Neural cell (in vitro differentiated cells): Measurements from ENCODE around the gene MCUR1. TPM values are rescaled to one million over a fixed set of nuclear protein-coding genes. Genes with fewer than 3 reads are reported as not detected.

Source experiments
- H2AFZ ChIP-seq: fragments of 200-600, 300-800 bp; sonication (generic), shearing (Covaris generic); 2 replicates; pipeline ENCODE4 v1.6.0; 2014; ENCODE audit warnings: low read depth, mild to moderate bottlenecking, antibody characterized with exemption, low read length, moderate library complexity
- H3F3A ChIP-seq: fragments of 200-600 bp; shearing (Covaris generic); 2 replicates; pipeline ENCODE4 v1.6.1; 2016; ENCODE audit warnings: mild to moderate bottlenecking, moderate library complexity, mixed read lengths, antibody characterized with exemption, low read length; ENCODE audit not compliant: insufficient read depth, poor library complexity, severe bottlenecking
- H3K27ac ChIP-seq: fragments of 200-600, 300-800 bp; sonication (generic), shearing (Covaris generic); 2 replicates; pipeline ENCODE4 v1.5.1; 2014; ENCODE audit warnings: mild to moderate bottlenecking, low read length, moderate library complexity
- H3K27me3 ChIP-seq: fragments of 300-800, 200-600 bp; sonication (generic), shearing (Covaris generic); 2 replicates; pipeline ENCODE4 v1.6.0; 2014; ENCODE audit warnings: mild to moderate bottlenecking, low read depth, low read length, moderate library complexity; ENCODE audit not compliant: insufficient read depth
- H3K36me3 ChIP-seq: fragments of 300-800, 200-600 bp; sonication (generic), shearing (Covaris generic); 2 replicates; pipeline ENCODE4 v1.5.1; 2014; ENCODE audit warnings: mild to moderate bottlenecking, antibody characterized with exemption, low read length, moderate library complexity; ENCODE audit not compliant: insufficient read depth
- H3K4me2 ChIP-seq: fragments of 300-800, 200-600 bp; sonication (generic), shearing (Covaris generic); 2 replicates; pipeline ENCODE4 v1.6.0; 2014; ENCODE audit warnings: mild to moderate bottlenecking, low read length
- H3K4me3 ChIP-seq: fragments of 300-800, 200-600 bp; sonication (generic), shearing (Covaris generic); 2 replicates; pipeline ENCODE4 v1.5.1; 2014; ENCODE audit warnings: mild to moderate bottlenecking, low read length, moderate library complexity
- H3K79me2 ChIP-seq: fragments of 200-600 bp; shearing (Covaris generic); replicated peaks from 2 replicates; pipeline ENCODE4 v1.6.0; 2014; ENCODE audit warnings: mild to moderate bottlenecking, low read length, moderate library complexity; ENCODE audit not compliant: insufficient read depth
- H3K9ac ChIP-seq: fragments of 300-800, 200-600 bp; sonication (generic), shearing (Covaris generic); 2 replicates; pipeline ENCODE4 v1.6.1; 2016; ENCODE audit warnings: mild to moderate bottlenecking, low read length, mixed read lengths
- H3K9me2 ChIP-seq: fragments of 200-600 bp; shearing (Covaris generic); 2 replicates; pipeline ENCODE4 v1.6.1; 2016; ENCODE audit warnings: mild to moderate bottlenecking, low read length, mixed read lengths; ENCODE audit not compliant: insufficient read depth
- H3K9me3 ChIP-seq: fragments of 200-600, 300-800 bp; sonication (generic), shearing (Covaris generic); 2 replicates; pipeline ENCODE4 v1.6.1; 2016; ENCODE audit warnings: mild to moderate bottlenecking, mixed run types, low read length, moderate library complexity, mixed read lengths
- H4K20me1 ChIP-seq: fragments of 200-600 bp; shearing (Covaris generic); 2 replicates; pipeline ENCODE4 v1.6.1; 2016; ENCODE audit warnings: mild to moderate bottlenecking, mixed run types; ENCODE audit not compliant: insufficient read depth
- EP300 ChIP-seq: fragments of 450-650 bp; conservative IDR thresholded peaks from 2 replicates; pipeline ENCODE4 v1.6.1; 2014; ENCODE audit warnings: antibody characterized with exemption, mild to moderate bottlenecking, moderate library complexity; ENCODE audit not compliant: poor library complexity, severe bottlenecking
- EZH2 ChIP-seq: fragments of 200-600, 300-800 bp; shearing (Covaris generic), sonication (generic); IDR thresholded peaks from 2 replicates; pipeline ENCODE4 v1.6.1; 2014; ENCODE audit warnings: antibody characterized with exemption, low read length, borderline replicate concordance, mild to moderate bottlenecking; ENCODE audit not compliant: insufficient read depth, poor library complexity, severe bottlenecking
- MXI1 ChIP-seq: fragments of 450-650 bp; conservative IDR thresholded peaks from 2 replicates; pipeline ENCODE4 v1.6.1; 2014; ENCODE audit warnings: antibody characterized with exemption, mild to moderate bottlenecking; ENCODE audit not compliant: poor library complexity, severe bottlenecking
- POLR2AphosphoS5 ChIP-seq: IDR thresholded peaks from 2 replicates; pipeline ENCODE4 v1.6.1; 2012
- RAD21 ChIP-seq: fragments of 450-650 bp; conservative IDR thresholded peaks from 2 replicates; pipeline ENCODE4 v1.6.1; 2014; ENCODE audit warnings: antibody characterized with exemption, mild to moderate bottlenecking, moderate library complexity
- REST ChIP-seq: IDR thresholded peaks from 2 replicates; pipeline ENCODE4 v1.6.1; 2012; ENCODE audit warnings: borderline replicate concordance
- SMC3 ChIP-seq: fragments of 450-650 bp; conservative IDR thresholded peaks from 2 replicates; pipeline ENCODE4 v1.6.1; 2014; ENCODE audit warnings: antibody characterized with exemption, mild to moderate bottlenecking, moderate library complexity; ENCODE audit not compliant: poor library complexity
- TAF1 ChIP-seq: IDR thresholded peaks from 2 replicates; pipeline ENCODE4 v1.6.1; 2012; ENCODE audit warnings: low read depth
- polyA plus RNA-seq: library from polyadenylated mRNA; depleted of rRNA; stranded (reverse); fragments of >200 nt; gene quantifications from 2 replicates; pipeline ENCODE4 v1.2.3, GENCODE V29; 2014
- TF ChIP-seq, protein P1 (sequence below): fragments of 450-650 bp; IDR thresholded peaks from 2 replicates; pipeline ENCODE4 v1.5.1; 2014; ENCODE audit warnings: antibody characterized with exemption, mild to moderate bottlenecking, moderate library complexity; ENCODE audit not compliant: poor library complexity, severe bottlenecking

The MCUR1 gene
- polyA plus RNA-seq, 1 donor from 2014 or later: 10.0 TPM

- no peak overlapping the region for H3K9ac ChIP-seq
- no peak for TF ChIP-seq SMC3
- no peak for TF ChIP-seq EP300
- TF ChIP-seq RAD21: no peak
- no peak for TF ChIP-seq POLR2AphosphoS5
- no peak for TF ChIP-seq REST
- no peaks in the 10 kb centered on the region for H4K20me1 ChIP-seq
- H3K79me2 ChIP-seq: no peaks in the 10 kb centered on the region
- no peak overlapping the region for H3K4me2 ChIP-seq
- H3K27me3 ChIP-seq: no peaks in the 10 kb centered on the region
- no peaks in the 10 kb centered on the region for H3K36me3 ChIP-seq
- H3K4me3 ChIP-seq: no peak overlapping the region
- no peak overlapping the region for H3K27ac ChIP-seq
- H2AFZ ChIP-seq: no peak overlapping the region
- H3F3A ChIP-seq: no peaks in the 10 kb centered on the region
- H3K9me3 ChIP-seq: no peaks in the 10 kb centered on the region
- no peaks in the 10 kb centered on the region for H3K9me2 ChIP-seq
Observed at GRCh38 chr6:13847326-13848050, 33.1 kb upstream of the MCUR1 start.

DNA sequence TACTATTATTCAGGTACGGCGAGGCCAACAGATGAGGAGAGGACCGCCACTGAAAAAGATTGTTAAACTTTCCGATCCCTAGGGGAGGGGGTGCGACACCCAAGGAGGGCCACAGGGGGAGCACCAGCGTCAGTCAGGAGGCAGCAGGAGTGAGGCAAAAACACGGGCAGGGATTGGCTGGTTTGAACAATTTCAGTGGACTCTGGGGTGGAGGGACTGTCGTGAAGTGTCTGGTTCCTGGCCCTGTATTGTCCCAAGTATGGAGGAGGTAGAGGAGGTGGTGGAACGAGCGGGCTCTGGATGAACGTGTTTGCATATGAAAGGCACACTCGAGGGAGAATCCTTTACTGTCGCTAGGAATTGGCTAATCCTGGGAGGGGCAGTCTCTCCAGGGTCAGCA, 32.5 kb upstream of the MCUR1 start:
- no peak overlapping the region for H3K4me2 ChIP-seq
- H3K36me3 ChIP-seq: no peaks in the 10 kb centered on the region
- no peaks in the 10 kb centered on the region for H3K9me2 ChIP-seq
- no peak overlapping the region for H3K9ac ChIP-seq
- no peak overlapping the region for H2AFZ ChIP-seq
- H3K27me3 ChIP-seq: no peaks in the 10 kb centered on the region
- TF ChIP-seq MXI1 (no peak), EP300 (no peak), POLR2AphosphoS5 (no peak), RAD21 (no peak), TAF1 (no peak)
- H4K20me1 ChIP-seq: no peaks in the 10 kb centered on the region
- no peaks in the 10 kb centered on the region for H3F3A ChIP-seq
- H3K79me2 ChIP-seq: no peaks in the 10 kb centered on the region
- H3K27ac ChIP-seq: no peak overlapping the region
- H3K4me3 ChIP-seq: no peak overlapping the region
- H3K9me3 ChIP-seq: no peaks in the 10 kb centered on the region

- TF ChIP-seq SMC3 (no peak), EP300 (no peak), TAF1 (no peak), EZH2 (no peak), MXI1 (no peak), RAD21 (no peak), POLR2AphosphoS5 (no peak), REST (no peak)
- TF ChIP-seq, protein P1, sequence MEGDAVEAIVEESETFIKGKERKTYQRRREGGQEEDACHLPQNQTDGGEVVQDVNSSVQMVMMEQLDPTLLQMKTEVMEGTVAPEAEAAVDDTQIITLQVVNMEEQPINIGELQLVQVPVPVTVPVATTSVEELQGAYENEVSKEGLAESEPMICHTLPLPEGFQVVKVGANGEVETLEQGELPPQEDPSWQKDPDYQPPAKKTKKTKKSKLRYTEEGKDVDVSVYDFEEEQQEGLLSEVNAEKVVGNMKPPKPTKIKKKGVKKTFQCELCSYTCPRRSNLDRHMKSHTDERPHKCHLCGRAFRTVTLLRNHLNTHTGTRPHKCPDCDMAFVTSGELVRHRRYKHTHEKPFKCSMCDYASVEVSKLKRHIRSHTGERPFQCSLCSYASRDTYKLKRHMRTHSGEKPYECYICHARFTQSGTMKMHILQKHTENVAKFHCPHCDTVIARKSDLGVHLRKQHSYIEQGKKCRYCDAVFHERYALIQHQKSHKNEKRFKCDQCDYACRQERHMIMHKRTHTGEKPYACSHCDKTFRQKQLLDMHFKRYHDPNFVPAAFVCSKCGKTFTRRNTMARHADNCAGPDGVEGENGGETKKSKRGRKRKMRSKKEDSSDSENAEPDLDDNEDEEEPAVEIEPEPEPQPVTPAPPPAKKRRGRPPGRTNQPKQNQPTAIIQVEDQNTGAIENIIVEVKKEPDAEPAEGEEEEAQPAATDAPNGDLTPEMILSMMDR: no peak
- H3K4me2 ChIP-seq: no peak overlapping the region
- H3K9me2 ChIP-seq: no peaks in the 10 kb centered on the region
- no peaks in the 10 kb centered on the region for H4K20me1 ChIP-seq
- no peak overlapping the region for H3K27ac ChIP-seq
- no peak overlapping the region for H2AFZ ChIP-seq
- H3K9me3 ChIP-seq: no peaks in the 10 kb centered on the region
- no peaks in the 10 kb centered on the region for H3K79me2 ChIP-seq
- H3K9ac ChIP-seq: no peak overlapping the region
- no peak overlapping the region for H3K4me3 ChIP-seq
- H3K27me3 ChIP-seq: no peaks in the 10 kb centered on the region
- H3F3A ChIP-seq: no peaks in the 10 kb centered on the region
- no peaks in the 10 kb centered on the region for H3K36me3 ChIP-seq
Observed at GRCh38 chr6:13841936-13842335, 27.6 kb upstream of the MCUR1 start.
